GM12874 (cell line): ENCODE measurements around the gene FHL2.

Experiments used
- TF ChIP-seq, protein P1 (sequence below): IDR thresholded peaks from 2 replicates; pipeline ENCODE4 v1.5.1; 2011; ENCODE audit warnings: low read depth, mild to moderate bottlenecking, control low read depth, low read length, moderate library complexity; ENCODE audit not compliant: insufficient read depth

FHL2 gene

DNA sequence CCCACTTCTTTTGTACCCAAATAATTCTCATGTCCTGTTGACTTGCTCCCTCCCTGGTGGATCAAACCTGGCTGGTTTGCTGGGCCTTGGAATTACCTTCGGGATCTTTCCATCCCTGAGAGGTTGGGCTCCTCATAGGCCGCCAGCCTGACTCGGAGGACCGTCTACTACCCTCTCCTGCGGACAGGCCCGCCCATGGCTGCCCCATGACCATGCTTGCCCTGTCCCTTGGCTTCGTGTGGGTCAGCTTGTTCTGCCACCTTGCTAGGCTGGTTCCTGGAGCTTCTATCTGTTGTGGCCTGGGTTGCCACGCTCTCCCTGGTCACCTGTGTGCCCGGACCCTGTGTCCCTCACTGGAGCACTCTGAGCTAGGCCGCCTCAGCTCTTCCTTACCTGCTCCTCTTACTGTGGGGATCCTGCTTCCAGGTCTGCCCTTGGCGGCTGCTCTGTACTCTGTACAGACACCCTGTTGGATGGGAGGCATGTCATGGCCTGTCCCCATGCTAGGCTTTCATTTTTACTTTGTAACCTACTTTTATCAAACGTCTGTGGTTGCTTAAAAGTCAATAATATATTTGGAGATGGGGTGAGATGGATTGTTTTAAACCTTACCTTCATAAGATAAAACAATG is 29.7 kb upstream of the FHL2 start:
- TF ChIP-seq, protein P1, sequence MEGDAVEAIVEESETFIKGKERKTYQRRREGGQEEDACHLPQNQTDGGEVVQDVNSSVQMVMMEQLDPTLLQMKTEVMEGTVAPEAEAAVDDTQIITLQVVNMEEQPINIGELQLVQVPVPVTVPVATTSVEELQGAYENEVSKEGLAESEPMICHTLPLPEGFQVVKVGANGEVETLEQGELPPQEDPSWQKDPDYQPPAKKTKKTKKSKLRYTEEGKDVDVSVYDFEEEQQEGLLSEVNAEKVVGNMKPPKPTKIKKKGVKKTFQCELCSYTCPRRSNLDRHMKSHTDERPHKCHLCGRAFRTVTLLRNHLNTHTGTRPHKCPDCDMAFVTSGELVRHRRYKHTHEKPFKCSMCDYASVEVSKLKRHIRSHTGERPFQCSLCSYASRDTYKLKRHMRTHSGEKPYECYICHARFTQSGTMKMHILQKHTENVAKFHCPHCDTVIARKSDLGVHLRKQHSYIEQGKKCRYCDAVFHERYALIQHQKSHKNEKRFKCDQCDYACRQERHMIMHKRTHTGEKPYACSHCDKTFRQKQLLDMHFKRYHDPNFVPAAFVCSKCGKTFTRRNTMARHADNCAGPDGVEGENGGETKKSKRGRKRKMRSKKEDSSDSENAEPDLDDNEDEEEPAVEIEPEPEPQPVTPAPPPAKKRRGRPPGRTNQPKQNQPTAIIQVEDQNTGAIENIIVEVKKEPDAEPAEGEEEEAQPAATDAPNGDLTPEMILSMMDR = no peak

DNA sequence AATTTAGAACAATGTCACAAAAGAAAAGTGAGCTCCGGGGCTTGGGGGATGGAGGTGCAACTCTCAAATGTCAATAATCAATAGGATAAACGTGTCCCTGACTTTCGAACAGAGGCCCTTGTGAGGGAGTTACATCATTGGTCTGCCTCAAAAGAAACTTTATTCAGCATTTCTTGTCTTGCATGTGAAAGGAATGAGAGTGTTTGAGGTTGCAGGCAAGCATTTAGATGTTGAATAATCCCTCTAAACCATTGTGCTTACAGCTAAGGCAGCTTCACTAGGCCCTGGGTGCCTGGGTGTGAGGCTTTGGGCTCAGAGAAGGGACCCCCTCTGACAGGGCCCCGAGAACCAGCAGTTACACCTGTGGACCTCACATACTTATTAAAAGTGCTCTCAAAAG is 28.6 kb upstream of the FHL2 start:
- TF ChIP-seq, protein P1 = no peak

DNA sequence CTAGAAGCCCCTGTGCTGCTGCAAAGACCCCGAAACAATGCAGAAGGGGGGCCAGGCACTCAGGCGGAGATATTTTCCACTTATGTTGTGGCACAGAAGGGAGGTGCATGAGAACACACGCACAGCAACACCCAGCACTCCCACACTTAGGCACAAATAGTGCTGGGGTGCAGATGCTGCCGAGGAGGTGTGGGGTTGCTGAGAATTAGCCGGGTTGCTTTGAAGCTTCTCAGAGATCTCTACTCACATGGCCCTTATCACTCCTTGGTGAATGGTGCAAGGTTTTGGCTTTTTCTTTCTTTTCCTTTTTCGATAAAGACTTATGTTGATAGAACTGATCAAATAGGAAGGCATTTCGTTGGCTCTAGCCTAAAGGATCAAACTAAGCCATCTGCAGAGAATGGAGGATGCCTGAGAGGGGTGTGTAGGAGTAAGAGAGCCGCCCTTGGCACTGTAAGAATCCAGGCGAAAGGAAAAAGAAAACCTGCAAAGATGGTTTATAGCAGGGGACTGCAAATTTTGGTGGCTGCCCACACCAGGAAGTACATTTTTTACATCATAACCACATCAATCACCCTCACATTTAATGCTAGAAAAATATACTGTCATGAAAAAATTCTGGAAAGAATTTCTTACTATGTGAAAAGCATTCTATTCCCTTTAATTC is 27.9 kb upstream of the FHL2 start:
- TF ChIP-seq, protein P1 = no peak

DNA sequence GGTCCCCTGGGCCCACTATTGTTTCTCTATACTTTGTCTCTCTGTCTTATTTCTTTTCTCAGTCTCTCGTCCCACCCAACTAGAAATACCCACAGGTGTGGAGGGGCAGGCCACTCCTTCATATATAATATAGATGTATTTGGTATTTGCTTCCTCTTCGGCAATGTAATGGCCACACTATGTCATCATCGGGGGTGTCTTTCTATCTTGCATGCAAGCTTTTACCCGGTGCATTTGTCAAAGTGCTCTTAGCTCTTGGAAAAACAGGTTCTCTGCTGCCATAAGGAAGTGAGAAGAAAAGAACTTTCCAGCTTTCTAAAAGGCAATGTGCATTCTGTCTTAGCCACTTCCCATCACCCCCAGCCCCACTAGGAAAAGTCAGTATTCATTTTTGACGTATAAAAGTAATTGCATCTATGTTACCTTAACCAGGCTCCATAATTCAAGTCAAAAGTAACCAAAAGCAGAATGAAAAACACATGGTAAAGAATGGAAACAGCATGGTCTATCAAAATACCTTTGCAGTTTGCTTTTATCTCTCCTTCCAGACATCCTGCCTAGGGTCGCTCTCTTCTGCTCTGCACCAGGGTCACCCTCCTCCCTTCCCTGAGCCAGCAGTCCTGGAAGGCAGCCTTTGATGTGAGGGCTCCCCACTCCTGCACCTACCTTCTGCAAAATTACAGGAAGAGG is 27.2 kb upstream of the FHL2 start:
- TF ChIP-seq, protein P1 = no peak

DNA sequence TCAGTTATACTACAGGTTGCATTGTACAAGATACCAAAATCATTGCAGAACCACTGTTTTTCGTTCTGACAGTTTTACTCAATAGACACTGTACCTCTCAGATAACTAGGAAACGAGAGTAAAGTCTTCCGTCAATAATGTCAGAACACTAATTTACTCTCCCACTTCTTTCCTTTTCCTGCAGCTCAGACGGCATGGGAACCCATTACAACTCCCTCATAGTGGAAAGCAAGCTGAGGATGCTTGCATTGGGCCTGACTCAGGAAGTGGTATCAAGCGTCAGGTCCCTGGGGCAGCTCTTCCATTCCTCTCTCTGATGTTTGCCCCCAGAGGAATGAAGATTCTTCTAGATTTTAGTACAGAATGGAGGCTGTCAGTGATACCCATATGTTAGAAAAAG is 23.9 kb upstream of the FHL2 start:
- TF ChIP-seq, protein P1 = no peak

DNA sequence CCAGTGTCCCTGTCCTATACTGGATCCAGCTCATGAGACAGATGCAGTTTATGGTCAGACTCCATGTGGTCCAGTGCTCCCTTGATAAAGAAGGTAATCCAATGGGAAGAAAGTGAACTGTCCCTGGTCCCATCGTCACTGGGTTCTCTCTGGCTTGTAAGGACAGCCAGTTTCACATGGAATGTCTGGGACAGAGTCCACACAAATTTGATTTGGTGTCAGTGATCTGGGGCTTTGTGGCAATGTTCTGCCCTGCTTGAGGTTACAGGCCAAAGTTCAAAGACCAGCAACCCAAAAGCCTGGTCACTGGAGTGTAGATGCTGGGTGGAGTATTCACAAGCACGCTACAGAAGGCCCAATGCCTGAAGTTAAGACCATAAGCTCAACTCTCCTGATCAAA is 22.2 kb upstream of the FHL2 start:
- TF ChIP-seq, protein P1 = no peak

DNA sequence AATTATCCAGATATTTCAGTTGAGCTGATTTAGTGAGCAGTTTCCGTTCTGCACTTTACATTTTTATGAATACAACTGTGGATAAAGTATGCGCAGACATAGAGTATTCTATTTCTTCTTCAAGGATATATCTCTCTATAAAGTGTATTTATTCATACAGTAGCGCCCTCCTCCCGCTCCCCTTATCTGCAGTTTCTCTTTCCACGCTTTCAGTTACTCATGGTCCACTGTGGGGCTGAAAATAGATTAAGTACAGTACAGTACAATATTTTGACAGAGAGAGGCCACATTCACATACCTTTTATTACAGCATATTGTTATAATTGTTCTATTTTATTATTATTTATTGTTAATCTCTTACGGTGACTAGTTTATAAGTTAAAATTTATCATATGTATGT is 19.7 kb upstream of the FHL2 start:
- TF ChIP-seq, protein P1 = no peak
